Fibroblast of mammary gland (primary cell): Measurements from ENCODE around the gene KRTAP10-8.
"Not testable (repeated sequence)": the region's sequence is repeated elsewhere in the genome, so short reads cannot be mapped to it uniquely, and the experiment has no call there.

Experiments
- DNase-seq: peaks from one replicate; pipeline ENCODE4 v3.0.0-alpha.2; 2010; ENCODE audit warnings: low read depth
- H3K4me3 ChIP-seq: 2 replicates; pipeline ENCODE4 v1.5.1; 2011; ENCODE audit warnings: low read depth, mild to moderate bottlenecking, low read length, moderate library complexity; ENCODE audit not compliant: control insufficient read depth
- TF ChIP-seq, protein P1 (sequence below): conservative IDR thresholded peaks from 2 replicates; pipeline ENCODE4 v1.5.1; 2011; ENCODE audit warnings: low read depth, low read length, inconsistent platforms; ENCODE audit not compliant: control insufficient read depth, insufficient read depth

KRTAP10-8 gene

DNA sequence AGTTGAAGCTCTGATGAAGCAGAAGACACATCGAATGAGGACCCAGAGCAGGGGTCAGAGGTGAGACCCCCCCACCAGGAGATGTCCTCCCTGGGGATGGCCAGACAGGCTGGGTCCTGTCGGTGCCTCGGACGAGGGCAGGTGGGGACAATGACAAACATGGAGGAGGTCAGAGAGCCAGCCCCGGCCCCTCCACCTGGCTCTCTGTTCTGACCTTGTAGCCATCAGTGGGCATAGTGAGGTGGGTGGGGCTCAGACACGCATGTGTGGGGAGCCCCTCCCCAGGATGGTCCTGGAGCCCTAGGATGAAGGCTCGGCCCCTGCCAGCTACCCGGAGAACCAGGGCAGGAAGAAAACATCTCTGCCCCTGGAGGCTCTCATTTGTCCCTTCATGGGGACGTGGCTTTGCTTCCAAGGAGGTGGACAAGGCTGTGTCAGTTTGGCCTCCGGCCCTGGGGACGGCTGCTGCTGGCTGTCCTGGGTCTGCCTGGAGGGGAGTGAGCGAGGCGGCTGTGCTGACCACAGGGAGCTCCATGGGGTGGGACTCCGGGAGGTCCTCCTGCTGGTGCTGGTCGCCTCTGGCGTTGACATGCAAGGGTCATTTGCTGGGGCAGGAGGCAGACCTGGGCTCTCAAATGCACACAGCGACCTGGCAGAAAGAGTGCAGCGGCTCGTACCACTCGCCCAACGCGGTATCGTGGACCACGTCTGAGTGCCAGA, 22.1 kb upstream of the KRTAP10-8 start:
- TF ChIP-seq, protein P1, sequence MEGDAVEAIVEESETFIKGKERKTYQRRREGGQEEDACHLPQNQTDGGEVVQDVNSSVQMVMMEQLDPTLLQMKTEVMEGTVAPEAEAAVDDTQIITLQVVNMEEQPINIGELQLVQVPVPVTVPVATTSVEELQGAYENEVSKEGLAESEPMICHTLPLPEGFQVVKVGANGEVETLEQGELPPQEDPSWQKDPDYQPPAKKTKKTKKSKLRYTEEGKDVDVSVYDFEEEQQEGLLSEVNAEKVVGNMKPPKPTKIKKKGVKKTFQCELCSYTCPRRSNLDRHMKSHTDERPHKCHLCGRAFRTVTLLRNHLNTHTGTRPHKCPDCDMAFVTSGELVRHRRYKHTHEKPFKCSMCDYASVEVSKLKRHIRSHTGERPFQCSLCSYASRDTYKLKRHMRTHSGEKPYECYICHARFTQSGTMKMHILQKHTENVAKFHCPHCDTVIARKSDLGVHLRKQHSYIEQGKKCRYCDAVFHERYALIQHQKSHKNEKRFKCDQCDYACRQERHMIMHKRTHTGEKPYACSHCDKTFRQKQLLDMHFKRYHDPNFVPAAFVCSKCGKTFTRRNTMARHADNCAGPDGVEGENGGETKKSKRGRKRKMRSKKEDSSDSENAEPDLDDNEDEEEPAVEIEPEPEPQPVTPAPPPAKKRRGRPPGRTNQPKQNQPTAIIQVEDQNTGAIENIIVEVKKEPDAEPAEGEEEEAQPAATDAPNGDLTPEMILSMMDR = no peak
- no peak for DNase-seq

DNA sequence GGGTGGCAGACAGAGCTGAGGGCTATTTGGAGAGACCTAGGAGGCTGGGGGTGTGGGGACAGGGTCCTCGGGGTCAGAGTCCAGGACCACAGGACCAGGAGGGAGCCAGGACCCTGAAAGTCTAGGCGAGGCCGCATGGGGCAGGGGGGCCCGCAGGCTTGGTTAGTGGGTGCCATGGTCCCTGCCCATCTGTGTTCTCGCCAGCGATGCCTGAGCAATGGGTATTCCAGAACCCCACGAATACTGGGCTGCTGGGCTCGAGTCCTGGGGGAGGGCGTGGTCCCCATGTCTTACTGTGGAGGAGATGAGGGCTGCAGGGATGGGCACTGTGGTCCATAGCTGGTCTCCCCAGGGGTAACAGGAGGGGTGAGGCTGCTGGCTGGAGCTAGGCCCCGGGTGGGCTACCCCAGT, 21.6 kb upstream of the KRTAP10-8 start:
- TF ChIP-seq, protein P1 = no peak
- no peak for DNase-seq

More for the DNA sequence above, 22.1 kb upstream of the KRTAP10-8 start:
- no peak overlapping the region for H3K4me3 ChIP-seq

DNA sequence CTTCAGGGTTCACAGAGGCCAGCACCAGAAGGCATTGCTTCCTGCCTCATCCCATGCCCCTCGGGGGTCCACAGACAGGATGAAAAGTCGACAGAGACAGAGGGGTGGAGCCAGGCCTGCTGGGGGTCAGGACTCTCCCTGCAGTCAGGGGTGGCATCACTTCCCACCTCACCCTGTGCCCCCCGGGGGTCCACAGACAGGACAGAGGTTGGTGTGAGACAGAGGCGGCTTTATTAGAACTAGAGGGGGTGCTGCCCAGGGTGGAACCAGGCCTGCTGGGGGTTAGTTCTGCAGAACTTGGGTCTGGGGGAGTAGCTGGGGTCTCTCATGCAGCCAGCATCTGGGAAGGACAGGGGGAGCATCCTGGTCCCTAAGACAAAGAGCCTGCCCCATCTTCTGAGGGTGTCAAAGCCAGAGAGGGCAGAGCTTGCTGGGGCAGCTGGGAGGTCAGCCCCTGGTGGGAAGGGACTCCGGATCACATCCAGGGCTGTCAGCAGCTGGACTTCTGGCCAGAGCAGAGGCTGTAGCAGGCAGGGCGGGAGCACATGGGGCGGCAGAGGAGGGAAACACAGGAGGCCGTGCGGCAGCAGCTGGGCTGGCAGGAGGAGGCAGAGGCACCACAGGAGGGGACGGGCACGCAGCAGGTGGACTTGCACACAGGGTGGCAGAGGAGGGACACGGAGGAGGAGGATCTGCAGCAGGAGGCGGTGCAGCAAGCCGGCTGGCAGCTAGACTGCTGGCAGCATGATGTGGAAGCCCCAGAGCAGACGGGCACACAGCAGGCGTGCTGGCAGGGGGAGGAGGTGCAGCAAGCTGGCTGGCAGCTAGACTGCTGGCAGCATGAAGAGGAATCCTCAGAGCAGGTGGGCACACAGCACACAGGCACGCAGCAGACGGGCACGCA, 20.7 kb upstream of the KRTAP10-8 start:
- DNase-seq, H3K4me3 ChIP-seq: not testable (repeated sequence)

More for the DNA sequence above, 21.6 kb upstream of the KRTAP10-8 start:
- no peak overlapping the region for H3K4me3 ChIP-seq

DNA sequence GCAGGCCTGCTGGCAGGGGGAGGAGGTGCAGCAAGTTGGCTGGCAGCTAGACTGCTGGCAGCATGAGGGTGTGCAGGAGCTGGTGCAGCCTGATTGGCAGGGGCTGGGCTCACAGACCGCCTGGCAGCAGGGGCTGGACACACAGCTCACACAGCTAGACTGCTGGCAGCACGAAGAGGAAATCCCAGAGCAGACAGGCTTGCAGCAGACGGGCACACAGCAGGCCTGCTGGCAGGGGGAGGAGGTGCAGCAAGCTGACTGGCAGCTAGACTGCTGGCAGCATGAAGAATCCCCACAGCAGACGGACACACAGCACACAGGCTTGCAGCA, 20.1 kb upstream of the KRTAP10-8 start:
- not testable (repeated sequence) for H3K4me3 ChIP-seq, DNase-seq

DNA sequence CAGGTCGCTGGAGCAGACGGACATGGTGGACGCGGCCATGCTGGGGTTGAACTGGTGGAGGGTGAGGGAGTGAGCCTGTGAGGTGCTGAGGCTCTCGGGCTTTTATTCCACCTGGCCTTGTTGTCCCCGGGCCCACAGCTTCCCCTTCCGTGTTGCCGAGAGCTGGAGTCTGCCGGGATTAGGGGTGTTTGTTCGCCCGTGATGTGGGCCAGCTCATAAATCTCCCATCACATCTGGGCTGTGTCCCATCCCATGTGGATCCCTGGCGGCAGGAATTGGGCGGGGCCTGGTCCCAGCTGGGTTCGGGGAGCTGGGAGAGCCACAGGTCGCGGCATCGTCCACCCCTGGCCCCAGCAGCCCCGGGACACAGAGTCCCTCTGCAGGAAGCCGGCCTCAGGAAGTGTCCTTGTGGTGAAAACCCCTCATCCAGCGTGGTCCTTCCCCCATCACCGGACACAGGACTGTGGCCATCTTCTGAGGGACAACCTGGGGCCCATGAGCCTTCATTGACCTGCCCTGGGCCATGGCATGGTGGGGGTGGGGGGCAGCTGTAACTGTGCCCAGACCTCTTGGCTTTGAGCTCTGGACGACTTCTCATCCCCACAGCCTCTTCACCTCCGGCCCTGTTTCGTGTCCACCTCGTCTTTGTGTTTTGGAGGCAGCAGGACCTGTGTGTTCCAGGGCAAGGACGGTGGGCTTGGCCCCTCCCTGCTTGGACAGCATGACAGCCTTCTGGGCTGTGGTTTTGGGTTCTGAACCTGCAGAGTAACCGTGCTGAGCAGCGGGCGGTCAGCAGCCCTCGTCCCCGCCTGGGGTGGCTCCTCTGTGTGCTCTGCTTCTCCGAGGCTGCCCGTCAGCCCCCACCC, 19.2 kb upstream of the KRTAP10-8 start, which contains the start of gene KRTAP10-6:
TSS of gene KRTAP10-6 (minus strand) at position 60 of the 866 bp plus-strand sequence. CDS start at position 39, 21 bp downstream.
- no peak for DNase-seq
- H3K4me3 ChIP-seq = no peak within 1 kb of the TSS
- TF ChIP-seq, protein P1 = no peak

DNA sequence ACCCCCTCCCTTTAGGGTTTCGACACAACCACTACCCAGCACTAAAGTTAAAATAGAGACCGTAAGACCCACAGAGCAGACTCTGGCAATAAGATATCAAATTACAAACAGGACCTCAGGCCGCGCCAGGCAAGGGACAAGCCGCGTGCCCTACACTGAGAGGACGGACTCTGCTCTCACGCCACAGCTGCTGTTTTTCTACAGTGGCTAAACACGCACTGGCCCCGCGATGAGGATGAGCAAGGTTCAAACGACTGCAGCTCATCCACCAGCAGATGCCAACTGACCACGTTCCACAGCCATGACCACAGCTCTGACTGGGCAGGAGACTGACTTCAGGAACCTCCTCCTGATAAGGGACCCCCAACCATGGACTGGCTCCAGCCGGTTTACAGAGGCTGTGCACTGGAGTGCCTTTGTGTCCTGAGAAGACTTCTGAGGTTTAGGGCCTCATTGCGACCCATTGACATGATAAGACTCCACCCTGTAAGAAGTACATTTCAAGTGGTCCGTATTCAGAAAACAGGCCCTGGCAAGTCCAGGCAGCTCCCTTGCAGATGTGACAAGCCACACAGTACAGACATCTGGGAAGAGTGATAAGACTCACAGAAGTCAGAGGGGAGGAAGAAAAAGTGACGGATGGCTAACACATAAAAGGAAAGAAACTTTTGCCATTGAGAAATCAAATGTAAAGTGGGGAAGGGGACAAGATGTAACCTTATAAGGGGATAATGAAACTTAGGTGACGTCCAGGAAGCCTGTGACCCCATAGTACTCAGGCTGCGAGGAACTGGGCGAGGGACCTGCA, 18.1 kb upstream of the KRTAP10-8 start:
- TF ChIP-seq, protein P1 = no peak
- no peak for DNase-seq
- H3K4me3 ChIP-seq = no peak overlapping the region

DNA sequence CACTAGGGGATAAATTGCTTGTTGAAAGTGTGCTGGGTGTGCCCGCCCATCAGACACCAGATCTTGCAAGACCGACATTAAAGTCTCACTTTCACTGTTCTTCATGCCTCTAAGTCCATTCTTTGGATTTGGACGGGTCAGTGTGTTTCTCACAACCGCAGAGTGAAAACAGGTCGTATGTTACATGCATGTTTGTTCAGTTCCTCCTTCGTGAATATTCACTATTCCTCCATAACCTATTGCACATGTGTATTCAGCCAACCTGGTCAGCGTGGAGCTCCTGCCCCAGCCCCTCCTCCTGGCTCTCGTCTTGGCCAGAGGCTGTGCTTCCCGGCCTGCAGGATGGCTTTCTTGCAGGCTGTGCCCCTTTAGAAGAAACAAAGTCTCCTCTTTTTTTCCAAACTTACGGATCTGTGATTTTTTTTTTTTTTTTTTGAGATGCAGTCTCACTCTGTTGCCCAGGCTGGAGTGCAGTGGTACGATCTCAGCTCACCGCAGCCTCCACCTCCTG, 17.4 kb upstream of the KRTAP10-8 start:
- TF ChIP-seq, protein P1 = no peak
- no peak overlapping the region for H3K4me3 ChIP-seq
- no peak for DNase-seq
